ENCODE measurements around the gene ARHGAP15.

Gene ARHGAP15

DNA sequence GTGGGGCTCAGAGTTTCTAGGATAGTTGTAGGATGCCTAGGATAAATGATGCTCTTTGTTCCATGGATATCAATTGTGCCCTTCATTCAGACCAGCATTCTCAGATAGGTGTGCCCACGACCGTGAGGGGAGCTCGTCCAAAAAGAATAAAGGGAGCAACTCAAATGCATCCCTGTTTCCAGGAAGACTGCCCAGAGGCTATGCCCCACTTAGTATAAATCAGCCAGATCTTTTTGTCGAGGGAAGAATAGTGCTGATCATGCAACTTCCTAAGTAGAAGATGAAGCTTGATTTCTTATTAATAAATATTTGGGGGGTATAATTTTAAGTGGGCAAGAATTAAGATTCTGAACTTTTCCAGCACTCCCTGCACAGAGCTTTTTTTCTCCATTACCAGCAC, 450.2 kb downstream of the ARHGAP15 start:
- no peak for DNase-seq (ENCODE audit: low spot score)

DNA sequence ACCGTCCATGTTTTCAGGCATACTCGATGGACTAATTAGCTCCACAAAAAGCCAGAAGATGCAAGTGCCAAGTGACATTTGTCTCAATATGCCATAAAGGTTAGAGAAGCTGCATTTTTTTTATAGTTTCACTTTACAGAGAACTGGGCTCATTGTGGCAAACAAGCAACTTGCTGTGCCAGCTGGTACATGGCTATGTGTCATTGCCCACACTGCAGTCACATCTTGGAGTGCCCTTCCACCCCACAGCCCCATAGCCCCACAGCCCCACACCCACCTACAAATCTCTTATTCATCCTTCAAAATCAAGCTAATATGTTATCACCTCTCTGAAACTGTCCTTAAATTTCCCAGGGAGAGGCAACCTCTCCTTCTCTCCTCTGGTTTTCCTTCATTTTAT, 451.9 kb downstream of the ARHGAP15 start:
- DNase-seq (ENCODE audit: low spot score) = no peak

DNA sequence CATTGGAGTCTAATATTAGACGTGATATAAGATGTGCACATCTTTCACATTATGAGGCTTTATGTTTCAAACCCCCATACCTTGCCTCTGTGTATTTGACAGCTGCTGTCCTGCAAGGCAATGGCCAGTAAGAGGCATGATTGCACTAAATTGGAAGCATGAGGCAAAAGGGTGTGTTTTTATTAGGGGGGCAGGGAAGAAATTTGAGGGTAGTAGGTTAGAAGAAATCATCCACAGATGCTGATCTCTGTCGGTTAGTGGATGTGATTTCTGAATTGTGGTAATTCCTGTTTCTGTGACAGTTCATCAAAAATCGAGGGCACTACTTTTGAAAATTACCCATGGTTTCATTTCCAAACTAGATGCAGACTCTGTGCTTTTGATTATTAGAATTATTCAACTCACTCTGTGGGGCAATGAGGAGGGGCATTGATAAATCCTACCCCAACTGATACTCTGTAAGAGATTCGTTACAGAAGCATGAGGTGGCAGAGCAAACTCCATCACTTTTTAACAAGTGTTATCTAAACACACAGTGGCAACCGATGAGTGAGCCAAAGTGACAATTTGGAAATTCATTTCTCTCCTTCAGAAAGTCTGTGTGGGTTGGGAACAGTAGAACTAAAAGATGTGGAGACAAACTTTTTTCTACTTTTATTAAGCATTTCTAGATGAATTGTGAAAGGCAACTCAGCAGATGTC, 453.0 kb downstream of the ARHGAP15 start:
- DNase-seq (ENCODE audit: low spot score) = peak; percentile 34

GRCh38 chr2:143584936-143585335, 455.7 kb downstream of the ARHGAP15 start:
- DNase-seq (ENCODE audit: low spot score) = no peak

DNA sequence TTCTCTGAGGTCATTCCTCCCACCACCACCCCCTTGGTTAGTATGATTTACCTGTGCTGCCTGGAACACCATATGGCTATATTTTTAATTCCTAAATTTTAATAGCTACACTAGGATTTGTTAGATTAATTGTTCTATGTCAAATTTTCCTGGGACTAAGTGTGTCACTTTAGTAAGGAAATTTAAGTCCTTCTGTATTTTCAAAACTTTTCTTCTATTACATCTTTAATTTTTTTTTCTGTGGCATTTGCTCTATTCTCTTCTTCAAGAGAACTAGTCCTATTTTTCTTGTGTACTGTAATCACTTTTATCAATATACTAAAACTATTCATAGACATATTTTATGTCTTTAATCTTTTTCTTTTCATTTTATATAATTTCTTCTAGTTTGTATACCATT, 456.9 kb downstream of the ARHGAP15 start:
- no peak for DNase-seq (ENCODE audit: low spot score)

- DNase-seq (ENCODE audit: low spot score) = no peak
Observed at GRCh38 chr2:143588746-143589145, 459.5 kb downstream of the ARHGAP15 start.

- DNase-seq (ENCODE audit: low spot score) = no peak
Observed at GRCh38 chr2:143594161-143594560, 464.9 kb downstream of the ARHGAP15 start.

- DNase-seq (ENCODE audit: low spot score) = no peak
Observed at GRCh38 chr2:143594745-143595144, 465.5 kb downstream of the ARHGAP15 start.

GRCh38 chr2:143600116-143600515, 470.9 kb downstream of the ARHGAP15 start:
- DNase-seq (ENCODE audit: low spot score) = no peak

- no peak for DNase-seq (ENCODE audit: low spot score)
Observed at GRCh38 chr2:143601828-143602227, 472.6 kb downstream of the ARHGAP15 start.

DNA sequence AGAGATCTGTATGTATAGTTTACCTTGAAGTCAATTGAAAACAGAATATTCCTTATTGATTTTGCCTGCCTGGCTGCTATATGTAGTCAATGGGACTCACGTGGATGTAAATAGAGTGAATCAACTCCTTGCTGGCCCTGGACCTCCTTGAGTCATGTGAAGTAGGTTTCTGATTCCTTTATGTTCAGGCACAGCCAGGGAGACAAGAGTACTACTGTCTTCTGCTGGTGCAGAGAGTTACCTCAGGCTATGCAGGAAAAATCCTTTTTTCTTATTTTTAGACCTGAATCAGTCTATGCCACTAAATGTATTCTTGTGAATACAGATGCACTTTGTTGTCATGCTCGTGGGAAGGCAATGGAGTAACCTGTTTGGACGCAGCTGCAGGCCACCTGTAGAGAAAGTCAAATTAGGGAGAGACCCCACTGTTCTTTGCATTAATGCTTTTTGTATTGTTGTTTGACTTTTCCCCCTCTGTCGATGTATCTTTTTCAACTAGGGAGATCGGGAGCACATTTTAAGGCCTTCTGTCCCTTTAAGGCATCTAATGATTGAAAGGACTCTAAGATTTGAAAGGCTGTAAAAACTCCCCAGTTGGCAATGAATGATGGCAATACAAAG, 473.9 kb downstream of the ARHGAP15 start:
- DNase-seq (ENCODE audit: low spot score) = no peak

- DNase-seq (ENCODE audit: low spot score) = no peak
Observed at GRCh38 chr2:143603846-143604565, 474.8 kb downstream of the ARHGAP15 start.

GRCh38 chr2:143604566-143604959, 475.3 kb downstream of the ARHGAP15 start:
- no peak for DNase-seq (ENCODE audit: low spot score)

DNA sequence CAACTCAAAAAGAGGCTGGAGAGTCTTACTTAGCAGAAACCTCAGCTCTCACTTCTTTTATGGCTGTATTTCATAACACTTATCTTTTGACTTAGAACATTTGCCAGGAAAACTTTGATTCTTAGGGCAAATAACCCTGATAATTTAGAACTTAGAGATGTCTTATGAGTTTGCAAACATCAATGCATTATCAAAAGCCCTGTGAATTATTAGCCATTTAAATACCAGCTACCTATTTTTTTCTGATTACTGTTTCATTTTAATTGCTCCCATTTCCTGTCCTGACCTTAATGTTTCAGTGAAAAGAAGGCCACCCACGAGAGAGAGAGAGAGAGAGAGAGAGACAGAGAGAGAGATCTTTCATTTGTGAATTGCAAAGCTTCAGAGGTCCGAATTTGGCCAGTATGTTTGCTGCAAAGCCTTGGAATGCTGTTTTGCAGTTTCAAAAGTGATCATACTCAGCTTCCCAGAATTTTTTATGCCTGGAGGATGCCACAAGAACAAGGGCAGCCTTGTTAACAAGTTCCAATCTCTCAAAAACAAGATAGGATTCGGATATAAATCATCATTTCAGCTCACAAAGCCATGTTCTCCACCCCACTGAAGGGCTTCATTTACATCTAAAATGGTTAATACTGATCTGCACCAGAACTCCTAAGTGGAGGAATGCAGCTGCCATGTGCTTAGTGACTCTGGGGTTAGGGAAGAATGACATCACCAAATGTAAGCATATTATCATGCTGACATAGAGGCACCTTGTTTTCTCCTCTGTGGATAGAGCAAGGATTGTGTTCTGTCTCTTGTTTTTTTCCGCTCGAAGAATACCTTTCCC, 478.2 kb downstream of the ARHGAP15 start:
- DNase-seq (ENCODE audit: low spot score) = peak; percentile 17

GRCh38 chr2:143608063-143608423, 478.8 kb downstream of the ARHGAP15 start:
- no peak for DNase-seq (ENCODE audit: low spot score)

- DNase-seq (ENCODE audit: low spot score) = no peak
Observed at GRCh38 chr2:143608758-143609157, 479.5 kb downstream of the ARHGAP15 start.

DNA sequence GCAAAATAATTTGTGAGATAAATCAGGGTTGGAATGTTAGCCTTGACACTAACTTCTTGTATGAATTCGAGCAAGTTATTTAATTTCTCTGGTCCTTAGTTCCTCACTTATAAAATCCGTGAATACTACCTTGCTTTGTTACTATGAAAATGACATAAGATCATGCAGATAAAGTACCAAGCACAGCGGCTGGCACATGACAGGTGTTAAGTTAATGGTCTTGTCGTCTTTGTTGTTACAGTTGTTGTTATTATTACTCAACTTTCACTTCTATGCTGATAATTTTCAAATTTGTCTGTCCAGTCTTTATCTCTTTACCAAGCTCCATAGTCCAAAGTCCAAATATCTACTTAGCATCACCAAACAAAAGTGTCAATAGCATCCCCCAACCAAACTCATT, 482.1 kb downstream of the ARHGAP15 start:
- DNase-seq (ENCODE audit: low spot score) = no peak

- DNase-seq (ENCODE audit: low spot score) = peak; percentile 23
Observed at GRCh38 chr2:143615562-143615961, 486.3 kb downstream of the ARHGAP15 start.

GRCh38 chr2:143616452-143616851, 487.2 kb downstream of the ARHGAP15 start:
- no peak for DNase-seq (ENCODE audit: low spot score)

- no peak for DNase-seq (ENCODE audit: low spot score)
Observed at GRCh38 chr2:143617803-143618415, 488.7 kb downstream of the ARHGAP15 start.

DNA sequence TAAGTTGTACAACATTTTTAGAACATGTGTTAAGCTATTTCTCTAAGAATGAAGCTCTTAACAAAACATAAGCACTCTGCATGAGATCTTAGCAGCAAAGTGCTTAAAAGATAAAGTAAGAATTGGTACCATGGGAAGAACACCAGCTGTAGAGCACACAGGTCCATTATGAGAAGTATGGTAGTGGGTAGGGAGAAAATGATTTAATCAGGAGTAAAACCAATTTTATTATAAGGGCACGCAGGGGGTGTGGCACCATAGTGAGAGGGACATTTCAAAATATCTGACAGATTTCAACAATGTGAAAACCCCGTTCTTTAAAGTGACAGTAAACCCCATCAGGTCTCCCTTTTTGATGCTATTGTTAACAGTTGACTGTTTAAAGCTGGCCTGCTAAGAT, 492.9 kb downstream of the ARHGAP15 start:
- DNase-seq (ENCODE audit: low spot score) = no peak
